PC-3 (cell line): ENCODE measurements around the gene FAM83G.
"Not testable (repeated sequence)": the region's sequence is repeated elsewhere in the genome, so short reads cannot be mapped to it uniquely, and the experiment has no call there.

Source experiments
- EZH2 ChIP-seq: fragments of 300-600 bp; sonication (generic); IDR thresholded peaks from one replicate; pipeline ENCODE4 v1.6.1; 2017; ENCODE audit warnings: antibody characterized with exemption, mild to moderate bottlenecking, low read length; ENCODE audit not compliant: unreplicated experiment
- EZH2phosphoT487 ChIP-seq: fragments of 300-600 bp; sonication (generic); IDR thresholded peaks from 2 replicates; pipeline ENCODE4 v1.6.1; 2018; ENCODE audit warnings: mild to moderate bottlenecking, antibody characterized with exemption, low read length, borderline replicate concordance
- TF ChIP-seq, protein P1 (sequence below): fragments of 300-600 bp; sonication (generic); conservative IDR thresholded peaks from 2 replicates; pipeline ENCODE4 v1.5.1; 2017; ENCODE audit warnings: antibody characterized with exemption, low read depth, mild to moderate bottlenecking, low read length

GRCh38 chr17:19048826-19049225, 44.3 kb upstream of the FAM83G start:
- TF ChIP-seq, protein P1, sequence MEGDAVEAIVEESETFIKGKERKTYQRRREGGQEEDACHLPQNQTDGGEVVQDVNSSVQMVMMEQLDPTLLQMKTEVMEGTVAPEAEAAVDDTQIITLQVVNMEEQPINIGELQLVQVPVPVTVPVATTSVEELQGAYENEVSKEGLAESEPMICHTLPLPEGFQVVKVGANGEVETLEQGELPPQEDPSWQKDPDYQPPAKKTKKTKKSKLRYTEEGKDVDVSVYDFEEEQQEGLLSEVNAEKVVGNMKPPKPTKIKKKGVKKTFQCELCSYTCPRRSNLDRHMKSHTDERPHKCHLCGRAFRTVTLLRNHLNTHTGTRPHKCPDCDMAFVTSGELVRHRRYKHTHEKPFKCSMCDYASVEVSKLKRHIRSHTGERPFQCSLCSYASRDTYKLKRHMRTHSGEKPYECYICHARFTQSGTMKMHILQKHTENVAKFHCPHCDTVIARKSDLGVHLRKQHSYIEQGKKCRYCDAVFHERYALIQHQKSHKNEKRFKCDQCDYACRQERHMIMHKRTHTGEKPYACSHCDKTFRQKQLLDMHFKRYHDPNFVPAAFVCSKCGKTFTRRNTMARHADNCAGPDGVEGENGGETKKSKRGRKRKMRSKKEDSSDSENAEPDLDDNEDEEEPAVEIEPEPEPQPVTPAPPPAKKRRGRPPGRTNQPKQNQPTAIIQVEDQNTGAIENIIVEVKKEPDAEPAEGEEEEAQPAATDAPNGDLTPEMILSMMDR: not testable (repeated sequence)
- not testable (repeated sequence) for TF ChIP-seq EZH2phosphoT487, EZH2
